ENCODE results near the gene PPBP. TPM values are rescaled to one million over a fixed set of nuclear protein-coding genes. Genes with fewer than 3 reads are reported as not detected.

PPBP gene
- total RNA-seq, 1 donor = not detected

DNA sequence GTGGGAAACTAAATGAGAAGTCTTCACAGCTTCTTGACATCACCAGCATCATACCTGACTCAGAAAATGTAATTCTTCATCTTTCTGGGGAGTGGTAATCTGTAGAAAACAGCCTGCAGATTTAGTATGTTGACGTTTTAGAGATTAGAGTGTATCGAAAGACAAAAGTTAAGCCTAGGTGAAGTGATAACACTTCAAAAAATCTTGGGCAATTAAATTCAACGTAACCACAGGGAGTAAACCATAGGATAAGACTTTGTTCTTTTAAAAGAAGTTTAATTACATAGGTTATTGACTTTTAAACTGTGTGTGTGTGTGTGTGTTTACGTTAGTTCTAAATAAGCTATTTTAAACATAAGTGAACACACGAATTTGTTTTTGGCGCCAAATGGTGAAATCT lies 12.3 kb upstream of the PPBP start:
- no peak overlapping the region for H3K4me3 ChIP-seq (ENCODE audit: low read depth, low read length)
- TF ChIP-seq, protein P1, sequence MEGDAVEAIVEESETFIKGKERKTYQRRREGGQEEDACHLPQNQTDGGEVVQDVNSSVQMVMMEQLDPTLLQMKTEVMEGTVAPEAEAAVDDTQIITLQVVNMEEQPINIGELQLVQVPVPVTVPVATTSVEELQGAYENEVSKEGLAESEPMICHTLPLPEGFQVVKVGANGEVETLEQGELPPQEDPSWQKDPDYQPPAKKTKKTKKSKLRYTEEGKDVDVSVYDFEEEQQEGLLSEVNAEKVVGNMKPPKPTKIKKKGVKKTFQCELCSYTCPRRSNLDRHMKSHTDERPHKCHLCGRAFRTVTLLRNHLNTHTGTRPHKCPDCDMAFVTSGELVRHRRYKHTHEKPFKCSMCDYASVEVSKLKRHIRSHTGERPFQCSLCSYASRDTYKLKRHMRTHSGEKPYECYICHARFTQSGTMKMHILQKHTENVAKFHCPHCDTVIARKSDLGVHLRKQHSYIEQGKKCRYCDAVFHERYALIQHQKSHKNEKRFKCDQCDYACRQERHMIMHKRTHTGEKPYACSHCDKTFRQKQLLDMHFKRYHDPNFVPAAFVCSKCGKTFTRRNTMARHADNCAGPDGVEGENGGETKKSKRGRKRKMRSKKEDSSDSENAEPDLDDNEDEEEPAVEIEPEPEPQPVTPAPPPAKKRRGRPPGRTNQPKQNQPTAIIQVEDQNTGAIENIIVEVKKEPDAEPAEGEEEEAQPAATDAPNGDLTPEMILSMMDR (IDR thresholded peaks at IDR 0.05; ENCODE audit: insufficient read depth, low read depth, low read length) = no peak
- no peak for DNase-seq (ENCODE audit: low read depth)

DNA sequence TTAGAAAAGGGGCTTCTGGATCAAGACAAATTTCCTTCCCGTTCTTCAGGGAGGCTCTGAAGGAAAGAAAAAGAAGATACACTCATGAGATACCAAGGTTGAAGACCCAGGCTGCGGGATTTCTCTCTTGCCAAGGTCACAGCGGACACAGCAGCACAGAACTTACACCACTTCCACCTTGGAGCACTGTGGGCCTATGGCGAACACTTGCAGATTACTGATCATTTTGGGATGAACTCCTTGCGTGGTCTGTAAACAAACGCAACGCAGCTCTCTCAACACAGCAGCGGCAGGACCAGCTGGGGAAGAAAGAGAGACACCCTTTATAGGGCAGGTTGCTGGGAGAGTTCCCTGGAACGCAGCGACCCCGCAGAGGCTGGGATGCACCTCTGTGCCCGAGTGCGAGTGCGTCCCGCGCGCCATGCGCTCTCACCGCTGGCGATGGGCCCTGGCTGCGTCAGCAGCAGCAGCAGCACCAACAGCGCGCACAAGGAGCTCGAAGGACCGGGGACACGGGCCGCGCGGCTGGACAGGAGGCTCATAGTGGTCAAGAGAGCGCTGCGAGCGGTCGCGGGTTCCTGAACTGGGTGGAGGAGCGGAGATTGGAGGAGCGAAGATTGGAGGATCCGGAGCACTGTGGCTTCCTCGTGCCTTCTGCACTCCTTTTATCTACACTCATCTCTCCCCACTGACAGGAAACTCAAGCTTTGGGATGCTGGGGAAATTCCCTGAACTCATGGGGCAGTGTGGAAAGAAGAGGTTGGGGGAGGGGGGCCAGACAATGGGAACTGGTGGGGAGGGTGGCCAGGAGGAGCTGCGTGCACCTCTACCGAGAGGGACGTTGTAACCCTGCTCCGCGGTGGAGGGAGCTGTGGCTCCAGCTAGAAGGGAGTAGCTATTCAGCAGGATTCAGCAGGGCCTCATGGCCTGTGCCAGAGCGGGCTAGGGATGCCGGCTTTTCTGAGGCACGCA lies 10.3 kb upstream of the PPBP start, which contains the start of gene CXCL5:
Gene CXCL5, minus strand, starts transcription at position 638 of the 972 bp plus-strand sequence. Its CDS starts 96 bp downstream, at position 542.
- DNase-seq (ENCODE audit: low read depth) = peak; percentile 42
- H3K4me3 ChIP-seq (ENCODE audit: low read depth, low read length) = peak within 1 kb of the TSS; percentile 36
- TF ChIP-seq, protein P1 (IDR thresholded peaks at IDR 0.05; ENCODE audit: insufficient read depth, low read depth, low read length) = peak; percentile 26

DNA sequence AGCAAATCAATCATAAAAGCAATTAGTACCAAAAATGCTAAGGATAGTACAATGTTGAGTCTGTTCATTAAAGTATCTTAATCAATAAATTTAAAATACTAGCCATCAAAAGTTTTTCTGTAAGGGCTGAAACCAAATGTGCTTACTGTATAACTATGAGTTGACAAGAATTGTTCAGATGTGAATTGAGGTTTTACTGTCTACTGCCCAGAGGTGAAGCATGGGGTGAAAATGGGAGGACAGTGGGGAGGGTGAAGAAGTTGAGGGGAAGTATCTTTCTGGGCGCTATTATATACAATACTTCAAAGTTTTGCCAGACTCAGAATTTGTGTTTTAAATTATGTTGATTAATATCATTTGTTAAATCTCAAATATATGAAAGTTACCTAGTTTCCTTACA lies 4.1 kb upstream of the PPBP start:
- no peak for DNase-seq (ENCODE audit: low read depth)
- no peak overlapping the region for H3K4me3 ChIP-seq (ENCODE audit: low read depth, low read length)
- TF ChIP-seq, protein P1 (IDR thresholded peaks at IDR 0.05; ENCODE audit: insufficient read depth, low read depth, low read length) = no peak

DNA sequence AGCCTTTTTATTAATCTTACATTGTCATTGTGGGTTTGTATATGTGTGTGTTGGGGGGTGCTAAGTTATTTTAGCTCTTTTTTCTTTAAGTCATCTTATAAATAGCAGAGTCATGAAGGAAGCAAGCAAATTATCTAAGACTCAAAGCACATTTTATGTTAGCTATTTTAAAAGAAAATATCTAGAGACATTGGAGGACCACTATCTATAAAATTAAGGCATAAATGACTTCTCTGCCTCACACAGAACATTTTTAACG lies 3.7 kb upstream of the PPBP start:
- TF ChIP-seq, protein P1 (IDR thresholded peaks at IDR 0.05; ENCODE audit: insufficient read depth, low read depth, low read length) = no peak
- no peak overlapping the region for H3K4me3 ChIP-seq (ENCODE audit: low read depth, low read length)
- no peak for DNase-seq (ENCODE audit: low read depth)

DNA sequence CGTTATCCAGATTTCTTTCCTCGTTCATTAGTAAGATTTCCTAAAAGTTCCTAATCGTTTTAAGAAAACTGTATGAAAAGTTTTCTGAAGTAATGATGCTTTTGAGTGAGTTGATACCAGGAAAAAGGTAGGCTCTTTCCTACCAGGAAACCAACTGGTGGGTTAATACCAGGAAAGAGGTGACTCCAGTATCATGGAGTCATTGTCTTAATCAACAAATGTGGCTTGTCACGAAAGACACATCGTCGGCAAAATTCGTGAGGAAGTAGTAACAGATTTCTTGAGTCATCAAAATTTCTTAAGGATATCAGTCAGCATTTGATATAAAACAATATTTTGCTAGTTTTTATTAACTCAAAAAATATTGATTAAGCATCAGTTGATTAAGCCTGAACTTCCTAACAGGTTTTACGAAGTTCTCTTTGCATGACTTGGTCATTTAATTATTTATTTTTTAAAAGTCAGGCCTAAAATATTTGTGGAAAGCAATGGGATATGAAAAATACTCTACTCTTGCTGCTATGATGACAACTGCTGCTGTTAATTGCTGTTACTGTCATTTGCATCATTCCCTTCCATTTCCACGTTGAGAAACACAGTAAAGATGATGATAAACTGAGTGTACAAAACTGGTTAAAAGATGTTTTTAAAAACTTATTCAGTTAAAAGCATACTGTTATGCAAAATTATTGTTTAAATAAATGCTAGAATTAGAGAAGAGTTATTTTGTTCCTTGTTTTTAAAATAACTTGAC lies 3.2 kb upstream of the PPBP start:
- H3K4me3 ChIP-seq (ENCODE audit: low read depth, low read length) = no peak overlapping the region
- no peak for DNase-seq (ENCODE audit: low read depth)
- TF ChIP-seq, protein P1 (IDR thresholded peaks at IDR 0.05; ENCODE audit: insufficient read depth, low read depth, low read length) = no peak

DNA sequence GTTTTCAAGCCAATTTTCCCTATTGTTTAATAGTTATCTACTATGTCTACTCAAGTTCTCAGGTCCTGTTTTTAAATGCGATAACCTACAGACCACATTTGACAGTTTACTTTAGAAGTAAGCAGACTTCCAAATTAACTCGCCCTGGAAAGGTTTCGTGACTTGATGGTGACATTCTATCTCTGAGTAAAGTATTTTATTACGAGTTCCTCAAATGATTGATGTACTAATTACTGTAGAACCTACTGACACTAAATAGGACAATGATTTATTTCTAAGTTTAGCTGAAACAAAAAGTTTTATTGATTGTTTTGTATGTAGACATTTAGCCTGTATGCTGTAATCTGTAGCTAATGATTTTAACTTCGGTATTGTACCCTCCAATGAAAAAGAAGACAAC lies 1.9 kb upstream of the PPBP start:
- DNase-seq (ENCODE audit: low read depth) = no peak
- TF ChIP-seq, protein P1 (IDR thresholded peaks at IDR 0.05; ENCODE audit: insufficient read depth, low read depth, low read length) = no peak
- no peak overlapping the region for H3K4me3 ChIP-seq (ENCODE audit: low read depth, low read length)
